Endothelial cell (in vitro differentiated cells): ENCODE results near the gene ROBO2. TPM values are rescaled to one million over a fixed set of nuclear protein-coding genes. Genes with fewer than 3 reads are reported as not detected.

ENCODE experiments used
- DNase-seq: peaks from one replicate; pipeline ENCODE4 v3.0.0; 2021; ENCODE audit warnings: low spot score
- H3K27ac Mint-ChIP-seq: one replicate; pipeline ENCODE4 v1.8.0; 2021; ENCODE audit warnings: mixed read lengths, inconsistent platforms; ENCODE audit not compliant: unreplicated experiment
- H3K27me3 Mint-ChIP-seq: one replicate; pipeline ENCODE4 v1.8.0; 2021; ENCODE audit warnings: mild to moderate bottlenecking, moderate library complexity, mixed read lengths, inconsistent platforms; ENCODE audit not compliant: unreplicated experiment
- H3K36me3 Mint-ChIP-seq: one replicate; pipeline ENCODE4 v1.8.0; 2021; ENCODE audit warnings: mild to moderate bottlenecking, low read depth, mixed read lengths, inconsistent platforms; ENCODE audit not compliant: unreplicated experiment
- H3K4me1 Mint-ChIP-seq: one replicate; pipeline ENCODE4 v1.8.0; 2021; ENCODE audit warnings: mild to moderate bottlenecking, mixed read lengths, inconsistent platforms; ENCODE audit not compliant: unreplicated experiment
- H3K4me3 Mint-ChIP-seq: one replicate; pipeline ENCODE4 v1.8.0; 2021; ENCODE audit warnings: mild to moderate bottlenecking, mixed read lengths, inconsistent platforms; ENCODE audit not compliant: unreplicated experiment
- H3K9me3 Mint-ChIP-seq: one replicate; pipeline ENCODE4 v1.8.0; 2021; ENCODE audit warnings: mixed read lengths, inconsistent platforms; ENCODE audit not compliant: unreplicated experiment
- long read RNA-seq: library from polyadenylated mRNA; unstranded; transcript quantifications from one replicate; pipeline ENCODE4 v2.0.0, GENCODE V29; 2020; ENCODE audit not compliant: unreplicated experiment
- total RNA-seq: library from RNA; stranded (reverse); fragmentation: NEBNext Ultra II Directional; extraction: Animal tissue kit (Norgen Biotek cat#: 25700); gene quantifications from one replicate; pipeline ENCODE4 v1.2.1, GENCODE V29; 2021; ENCODE audit not compliant: unreplicated experiment
- TF ChIP-seq, protein P1 (sequence below): fragments of 200-600 bp; sonication (generic); IDR thresholded peaks from one replicate; pipeline ENCODE4 v1.5.0; 2021; ENCODE audit warnings: antibody characterized with exemption; ENCODE audit not compliant: unreplicated experiment

The ROBO2 gene
- total RNA-seq: 2.5 TPM
- long read RNA-seq, partial matches to known transcripts: 0 of 1 reads
- long read RNA-seq, other reads (novel, unspliced or antisense): 1 of 1 reads

DNA sequence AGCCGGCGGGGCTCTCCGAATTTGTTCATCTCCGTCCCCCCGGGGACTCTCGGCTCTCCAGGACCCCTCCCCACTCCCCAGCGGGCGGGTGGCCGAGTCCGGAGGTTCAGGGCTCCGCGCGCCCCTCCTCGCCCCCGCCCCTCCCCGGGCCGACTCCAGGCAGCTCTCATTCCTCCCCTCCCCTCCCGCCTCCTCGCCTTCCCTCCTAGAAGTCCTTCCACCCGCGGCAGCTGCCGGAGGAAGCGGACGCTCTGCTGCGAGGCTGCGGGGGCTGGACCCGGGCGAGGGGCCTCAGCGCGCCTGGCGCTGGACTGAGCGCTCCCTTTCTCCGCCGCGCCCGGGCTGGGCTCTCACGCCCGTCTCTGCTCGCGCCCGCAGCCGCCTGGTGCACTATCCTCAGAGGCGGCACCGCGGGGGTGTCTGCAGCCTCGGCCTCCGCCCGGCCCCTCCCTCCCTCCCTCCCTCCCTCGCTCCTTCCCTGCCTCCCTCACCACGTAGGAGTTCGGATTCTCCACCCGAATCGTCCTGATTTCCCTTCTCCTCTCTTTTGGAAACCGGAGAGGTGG lies at the start of gene ROBO2:
ROBO2 (plus strand) TSS at position 494 of the 566 bp plus-strand sequence. CDS start 687 bp downstream, outside the sequence.
- DNase-seq: peak; percentile 64
- H3K36me3 Mint-ChIP-seq: no peaks in the 10 kb centered on the region
- H3K27me3 Mint-ChIP-seq: peaks cover 5% of the 10 kb centered on the region
- peak within 1 kb of the TSS; percentile 96 for H3K4me3 Mint-ChIP-seq
- H3K4me1 Mint-ChIP-seq: peaks cover 8% of the 10 kb centered on the region
- H3K27ac Mint-ChIP-seq: no peak within 1 kb of the TSS
- no peaks in the 10 kb centered on the region for H3K9me3 Mint-ChIP-seq
- TF ChIP-seq, protein P1, sequence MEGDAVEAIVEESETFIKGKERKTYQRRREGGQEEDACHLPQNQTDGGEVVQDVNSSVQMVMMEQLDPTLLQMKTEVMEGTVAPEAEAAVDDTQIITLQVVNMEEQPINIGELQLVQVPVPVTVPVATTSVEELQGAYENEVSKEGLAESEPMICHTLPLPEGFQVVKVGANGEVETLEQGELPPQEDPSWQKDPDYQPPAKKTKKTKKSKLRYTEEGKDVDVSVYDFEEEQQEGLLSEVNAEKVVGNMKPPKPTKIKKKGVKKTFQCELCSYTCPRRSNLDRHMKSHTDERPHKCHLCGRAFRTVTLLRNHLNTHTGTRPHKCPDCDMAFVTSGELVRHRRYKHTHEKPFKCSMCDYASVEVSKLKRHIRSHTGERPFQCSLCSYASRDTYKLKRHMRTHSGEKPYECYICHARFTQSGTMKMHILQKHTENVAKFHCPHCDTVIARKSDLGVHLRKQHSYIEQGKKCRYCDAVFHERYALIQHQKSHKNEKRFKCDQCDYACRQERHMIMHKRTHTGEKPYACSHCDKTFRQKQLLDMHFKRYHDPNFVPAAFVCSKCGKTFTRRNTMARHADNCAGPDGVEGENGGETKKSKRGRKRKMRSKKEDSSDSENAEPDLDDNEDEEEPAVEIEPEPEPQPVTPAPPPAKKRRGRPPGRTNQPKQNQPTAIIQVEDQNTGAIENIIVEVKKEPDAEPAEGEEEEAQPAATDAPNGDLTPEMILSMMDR: no peak

DNA sequence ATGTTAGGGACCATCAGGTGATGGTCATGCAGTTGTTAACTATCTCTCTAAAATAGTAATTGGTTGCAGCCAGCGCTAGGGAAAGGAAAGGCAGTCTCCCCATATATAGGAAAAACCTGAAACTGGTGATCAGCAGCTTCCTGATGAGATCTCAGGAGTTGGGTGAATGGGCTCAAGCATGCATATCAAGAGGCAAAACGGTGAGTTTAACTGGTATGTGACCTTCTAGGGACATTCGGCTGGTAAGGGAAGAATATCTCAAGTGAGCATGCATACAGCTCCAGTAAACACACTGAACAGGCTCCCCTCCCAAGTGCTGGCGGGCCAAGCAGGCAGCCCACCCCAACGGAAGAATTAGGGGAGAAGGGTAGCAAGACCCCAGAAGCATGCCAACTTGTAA lies 49.3 kb upstream of the ROBO2 start:
- TF ChIP-seq, protein P1: no peak
- Mint-ChIP-seq H3K27ac (no peak overlapping the region), H3K27me3 (peaks cover 2% of the 10 kb centered on the region), H3K4me1 (no peaks in the 10 kb centered on the region), H3K4me3 (no peak overlapping the region), H3K9me3 (no peaks in the 10 kb centered on the region), H3K36me3 (no peaks in the 10 kb centered on the region)
- no peak for DNase-seq

- H3K36me3 Mint-ChIP-seq: no peaks in the 10 kb centered on the region
- H3K9me3 Mint-ChIP-seq: no peaks in the 10 kb centered on the region
- DNase-seq: no peak
- peaks cover 2% of the 10 kb centered on the region for H3K27me3 Mint-ChIP-seq
- TF ChIP-seq, protein P1: no peak
- no peak overlapping the region for H3K4me3 Mint-ChIP-seq
- no peak overlapping the region for H3K27ac Mint-ChIP-seq
- H3K4me1 Mint-ChIP-seq: no peaks in the 10 kb centered on the region
Measured at GRCh38 chr3:76991165-76991564, 48.7 kb upstream of the ROBO2 start.

DNA sequence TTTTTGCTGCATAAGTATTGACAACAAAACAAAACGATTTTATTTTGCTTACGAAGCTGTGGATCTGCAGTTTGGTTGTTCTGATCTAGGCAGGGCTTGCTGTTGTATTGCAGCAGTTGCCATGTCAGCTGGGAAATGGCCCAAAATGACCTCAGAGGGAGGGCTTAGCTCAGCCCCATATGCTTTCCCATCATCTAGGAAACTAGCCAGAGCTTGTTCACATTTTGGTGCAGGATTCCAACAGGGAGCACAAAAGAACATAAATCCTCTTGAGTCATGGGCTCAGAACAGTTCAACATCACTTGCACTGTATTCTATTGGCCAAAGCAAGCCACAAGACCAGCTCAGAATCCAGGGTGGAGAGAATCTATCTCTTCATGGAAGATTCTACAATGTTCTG lies 42.2 kb upstream of the ROBO2 start:
- TF ChIP-seq, protein P1: no peak
- H3K27ac Mint-ChIP-seq: no peak overlapping the region
- no peaks in the 10 kb centered on the region for H3K9me3 Mint-ChIP-seq
- no peaks in the 10 kb centered on the region for H3K36me3 Mint-ChIP-seq
- H3K4me1 Mint-ChIP-seq: no peaks in the 10 kb centered on the region
- DNase-seq: no peak
- H3K4me3 Mint-ChIP-seq: no peak overlapping the region
- peaks cover 2% of the 10 kb centered on the region for H3K27me3 Mint-ChIP-seq

DNA sequence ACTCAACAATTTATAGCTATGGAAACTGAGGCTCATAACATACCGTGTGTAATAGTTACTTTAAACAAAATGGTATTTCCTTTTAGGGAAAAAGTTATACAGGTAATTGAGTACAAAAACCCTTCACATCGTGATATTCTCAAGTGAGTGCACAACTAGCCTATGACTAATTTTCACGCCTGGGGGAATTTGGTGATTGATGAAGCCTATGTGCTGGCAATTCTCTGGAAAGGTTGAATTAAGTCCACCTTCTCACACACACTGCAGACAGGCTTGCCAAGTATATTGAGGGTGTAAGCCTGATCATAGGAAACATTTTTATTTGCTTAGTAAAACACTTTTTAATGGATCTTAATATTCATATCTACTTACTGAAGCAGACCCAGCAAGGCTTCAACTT lies 41.3 kb upstream of the ROBO2 start:
- Mint-ChIP-seq H3K36me3 (no peaks in the 10 kb centered on the region), H3K27ac (no peak overlapping the region), H3K4me1 (no peaks in the 10 kb centered on the region), H3K9me3 (no peaks in the 10 kb centered on the region), H3K4me3 (no peak overlapping the region), H3K27me3 (peaks cover 2% of the 10 kb centered on the region)
- DNase-seq: no peak
- TF ChIP-seq, protein P1: no peak
